Activated effector memory CD4-positive, alpha-beta T cell treated with Interleukin-2 at 50 U/mL for 16 hours (primary cell): Measurements from ENCODE around the gene MIEN1.
"Not testable (repeated sequence)": the region's sequence is repeated elsewhere in the genome, so short reads cannot be mapped to it uniquely, and the experiment has no call there.

Experiments
- DNase-seq: peaks from one replicate; pipeline ENCODE4 v3.0.0-alpha.2; 2020

MIEN1 gene

GRCh38 chr17:39738983-39739884 lies 8.9 kb upstream of the MIEN1 start:
- no peak for DNase-seq

- peak; percentile 14 for DNase-seq
Measured at GRCh38 chr17:39738568-39738901, 8.2 kb upstream of the MIEN1 start.

- DNase-seq, result no peak
Measured at GRCh38 chr17:39737760-39738567, 7.6 kb upstream of the MIEN1 start, which contains the start of gene GRB7. Gene GRB7 (plus strand): TSS chr17:39737938. CDS start chr17:39742302, 4,364 bp downstream.

- DNase-seq, result no peak
Measured at GRCh38 chr17:39737206-39737759, 7.0 kb upstream of the MIEN1 start.

- no peak for DNase-seq
Measured at GRCh38 chr17:39736319-39737165, 6.2 kb upstream of the MIEN1 start.

GRCh38 chr17:39735882-39736281 lies 5.5 kb upstream of the MIEN1 start:
- DNase-seq, result no peak

GRCh38 chr17:39732586-39732985 lies 2.3 kb upstream of the MIEN1 start:
- DNase-seq, result no peak

GRCh38 chr17:39729280-39729851 lies 966 bp downstream of the MIEN1 start:
- DNase-seq, result no peak

GRCh38 chr17:39727556-39727955 lies 2.8 kb downstream of the MIEN1 start:
- no peak for DNase-seq

- DNase-seq, result no peak
Measured at GRCh38 chr17:39726617-39727016, 3.7 kb downstream of the MIEN1 start.

GRCh38 chr17:39725923-39726322 lies 4.4 kb downstream of the MIEN1 start:
- DNase-seq, result not testable (repeated sequence)

GRCh38 chr17:39724731-39725130 lies 5.6 kb downstream of the MIEN1 start:
- no peak for DNase-seq

- no peak for DNase-seq
Measured at GRCh38 chr17:39722965-39723848, 7.1 kb downstream of the MIEN1 start.

- no peak for DNase-seq
Measured at GRCh38 chr17:39722104-39722503, 8.2 kb downstream of the MIEN1 start.

- DNase-seq, result no peak
Measured at GRCh38 chr17:39719563-39720355, 10.6 kb downstream of the MIEN1 start.

GRCh38 chr17:39717660-39718059 lies 12.7 kb downstream of the MIEN1 start:
- no peak for DNase-seq

- no peak for DNase-seq
Measured at GRCh38 chr17:39716879-39717536, 13.3 kb downstream of the MIEN1 start.

GRCh38 chr17:39716073-39716818 lies 14.1 kb downstream of the MIEN1 start:
- no peak for DNase-seq
